Activated CD8-positive, alpha-beta T cell treated with anti-CD3 and anti-CD28 coated beads for 36 hours (primary cell): ENCODE data around the gene AIFM2. TPM values are rescaled to one million over a fixed set of nuclear protein-coding genes. Genes with fewer than 3 reads are reported as not detected.

Source experiments
- ATAC-seq: fragments of 200-7000 bp; cut with Tn5 transposase; one replicate; pipeline ENCODE4 v1.10.0; 2021; ENCODE audit warnings: mild to moderate bottlenecking, moderate library complexity
- CTCF ChIA-PET: fragments of 350-600 bp; sonication (Branson Sonifier 250); formaldehyde crosslinking; loops from one replicate; lab custom pipeline; 2021; ENCODE audit warnings: antibody characterized with exemption; lab: Charles Lee
- POLR2A ChIA-PET: fragments of 350-600 bp; sonication (Branson Sonifier 250); formaldehyde crosslinking; loops from one replicate; lab custom pipeline; 2021; ENCODE audit warnings: antibody characterized with exemption; lab: Charles Lee
- DNase-seq: peaks from one replicate; pipeline ENCODE4 v3.0.0-alpha.2; 2020
- H3K27ac Mint-ChIP-seq: one replicate; pipeline ENCODE4 v1.8.0; 2021; ENCODE audit warnings: mild to moderate bottlenecking, mixed read lengths
- H3K27me3 Mint-ChIP-seq: one replicate; pipeline ENCODE4 v1.8.0; 2021; ENCODE audit warnings: mixed read lengths
- H3K36me3 Mint-ChIP-seq: one replicate; pipeline ENCODE4 v1.8.0; 2021; ENCODE audit warnings: low read depth, mixed read lengths
- H3K4me1 Mint-ChIP-seq: one replicate; pipeline ENCODE4 v1.8.0; 2021; ENCODE audit warnings: low read depth, mixed read lengths
- H3K4me3 Mint-ChIP-seq: one replicate; pipeline ENCODE4 v1.8.0; 2021; ENCODE audit warnings: mild to moderate bottlenecking, moderate library complexity, mixed read lengths
- H3K9me3 Mint-ChIP-seq: one replicate; pipeline ENCODE4 v1.8.0; 2021; ENCODE audit warnings: mixed read lengths
- CTCF ChIP-seq: fragments of 200-600 bp; IDR thresholded peaks from one replicate; pipeline ENCODE4 v1.8.0; 2022; ENCODE audit warnings: antibody characterized with exemption, mild to moderate bottlenecking
- intact Hi-C: fragments of 100-400 bp; cut with micrococcal nuclease; formaldehyde crosslinking; loops from one replicate; pipeline ENCODE4 v1.10.0; 2022
- total RNA-seq, 2 experiments: library from RNA; stranded (reverse); gene quantifications; one replicate each; pipeline ENCODE4 v1.2.3, GENCODE V29; 2021

The AIFM2 gene
- total RNA-seq, 2 experiments from 2014 or later, result 6.3 to 8.2 TPM

DNA sequence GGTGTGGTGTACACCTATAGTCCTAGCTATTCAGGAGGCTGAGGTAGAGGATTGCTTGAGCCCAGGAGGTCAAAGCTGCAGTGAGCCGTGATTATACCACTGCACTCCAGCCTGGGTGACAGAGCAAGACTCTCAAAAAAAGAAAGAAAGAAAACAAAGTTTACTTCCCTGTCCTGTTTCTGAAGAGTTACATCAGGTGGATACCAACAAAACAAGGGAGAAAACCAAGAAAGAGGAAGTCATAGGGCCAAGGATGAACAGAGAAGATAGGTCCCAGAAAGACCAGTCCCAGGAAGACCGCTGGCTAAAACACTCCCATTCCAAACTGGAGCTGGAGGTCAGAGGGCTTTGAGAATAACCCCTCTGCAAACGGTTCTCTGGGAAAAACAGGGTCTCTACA is 66.4 kb downstream of the AIFM2 start:
- CTCF ChIA-PET, result interaction anchor here (1.3 to 1.8 kb wide), 2 partner anchors 50 to 108 kb away, joined by 6 to 13 read pairs; no protein-coding TSS in a partner anchor
- no peak overlapping the region for H3K27ac Mint-ChIP-seq
- no peak for DNase-seq

GRCh38 chr10:70064486-70064885 is 68.1 kb downstream of the AIFM2 start:
- no peak for TF ChIP-seq CTCF
- Mint-ChIP-seq H3K27ac (no peak overlapping the region), H3K27me3 (no peaks in the 10 kb centered on the region), H3K36me3 (no peaks in the 10 kb centered on the region), H3K9me3 (no peaks in the 10 kb centered on the region), H3K4me1 (no peaks in the 10 kb centered on the region), H3K4me3 (no peak overlapping the region)
- CTCF ChIA-PET, result no interaction called here
- POLR2A ChIA-PET, result no interaction called here
- DNase-seq (no peak), ATAC-seq (no peak)
- intact Hi-C loops, result no loop called here

More for the DNA sequence above, 66.4 kb downstream of the AIFM2 start:
- no peak for ATAC-seq
- Mint-ChIP-seq H3K4me1 (no peaks in the 10 kb centered on the region), H3K9me3 (no peaks in the 10 kb centered on the region), H3K4me3 (no peak overlapping the region), H3K36me3 (no peaks in the 10 kb centered on the region), H3K27me3 (no peaks in the 10 kb centered on the region)
- POLR2A ChIA-PET, result interaction anchor here (1.3 kb wide), 1 partner anchor 115 kb away, joined by 3 read pairs; no protein-coding TSS in a partner anchor
- no peak for TF ChIP-seq CTCF
- intact Hi-C loops, result no loop called here

GRCh38 chr10:70063418-70064098 is 69.1 kb downstream of the AIFM2 start:
- ATAC-seq, result peak; percentile 56
- Mint-ChIP-seq H3K9me3 (no peaks in the 10 kb centered on the region), H3K36me3 (no peaks in the 10 kb centered on the region), H3K27ac (no peak overlapping the region), H3K4me1 (no peaks in the 10 kb centered on the region), H3K27me3 (no peaks in the 10 kb centered on the region), H3K4me3 (no peak overlapping the region)
- ChIA-PET CTCF (no interaction called here), POLR2A (no interaction called here)
- intact Hi-C loops, result no loop called here
- no peak for TF ChIP-seq CTCF
- DNase-seq, result peak; percentile 29

Other genes starting within 250 kb of the AIFM2 start
- 1 to 10 TPM; 3.6 to 3.9 TPM for gene MACROH2A2, start 80.0 kb downstream of the AIFM2 start, total RNA-seq
- 10 to 100 TPM; 20.0 to 20.3 TPM for gene TYSND1, start 13.9 kb upstream of the AIFM2 start, total RNA-seq
- gene SAR1A, start 37.7 kb upstream of the AIFM2 start, total RNA-seq, result 100 to 1,000 TPM in 1 of 2 experiments, 10 to 100 TPM in 1; 95.9 to 101 TPM
- 100 to 1,000 TPM; 357 to 368 TPM for gene PPA1, start 100.6 kb upstream of the AIFM2 start, total RNA-seq
- not detected for gene NPFFR1, start 151.2 kb upstream of the AIFM2 start, total RNA-seq
- gene LRRC20, start 249.8 kb upstream of the AIFM2 start, total RNA-seq, result 10 to 100 TPM; 10.6 to 14.0 TPM